Frontal cortex (tissue), 4 donors: ENCODE data around the gene CARS1. TPM values are rescaled to one million over a fixed set of nuclear protein-coding genes. Genes with fewer than 3 reads are reported as not detected.

Source experiments
- DNase-seq, 2 donors: peaks; one replicate each; pipeline ENCODE4 v3.0.0; 2012; ENCODE audit warnings: low spot score in 2 of 2
- FAIRE-seq: peaks from 2 replicates; lab custom pipeline; 2012; peaks lifted over from hg19 to GRCh38; lab: Jason Lieb, UNC
- total RNA-seq: library from RNA; depleted of rRNA; stranded (reverse); fragments of >200 nt; gene quantifications from one replicate; pipeline ENCODE4 v1.2.3, GENCODE V29; 2014
- donor health status: control.
- donor health status: control.
- donor health status: control.

The CARS1 gene
- total RNA-seq, 1 donor from 2014 or later, result 33.8 TPM

- no peak for FAIRE-seq
These were observed 59.0 kb downstream of the CARS1 start for GRCh38 chr11:2998073-2998850.

GRCh38 chr11:2997406-2997805, 59.8 kb downstream of the CARS1 start:
- DNase-seq (no peak), FAIRE-seq (no peak)

More at GRCh38 chr11:2998073-2998850, 59.0 kb downstream of the CARS1 start:
- DNase-seq, result no peak

- FAIRE-seq (no peak), DNase-seq (no peak)
These were observed 60.2 kb downstream of the CARS1 start for GRCh38 chr11:2996976-2997375.

GRCh38 chr11:2995893-2996554, 61.2 kb downstream of the CARS1 start:
- DNase-seq, result no peak
- no peak for FAIRE-seq

- DNase-seq (no peak), FAIRE-seq (no peak)
These were observed 62.1 kb downstream of the CARS1 start for GRCh38 chr11:2995031-2995561.

GRCh38 chr11:2994336-2994730, 62.9 kb downstream of the CARS1 start:
- no peak for DNase-seq
- no peak for FAIRE-seq

- FAIRE-seq, result no peak
- no peak for DNase-seq
These were observed 64.3 kb downstream of the CARS1 start for GRCh38 chr11:2992997-2993325.

GRCh38 chr11:2992234-2992996, 64.8 kb downstream of the CARS1 start, which contains the start of gene NAP1L4:
Gene NAP1L4, minus strand, starts transcription at chr11:2992329. Its CDS starts 13,109 bp downstream, at chr11:2979220.
- DNase-seq (peak; percentile 95 to 97), FAIRE-seq (no peak)

GRCh38 chr11:2991452-2992233, 65.6 kb downstream of the CARS1 start:
- DNase-seq, result peak in 1 of 2 donors; percentile 74
- no peak for FAIRE-seq

GRCh38 chr11:2990617-2991451, 66.4 kb downstream of the CARS1 start:
- DNase-seq (no peak), FAIRE-seq (no peak)

GRCh38 chr11:2989551-2989950, 67.7 kb downstream of the CARS1 start:
- no peak for DNase-seq
- FAIRE-seq, result no peak

GRCh38 chr11:2989006-2989405, 68.2 kb downstream of the CARS1 start:
- FAIRE-seq (no peak), DNase-seq (no peak)

- DNase-seq (no peak), FAIRE-seq (no peak)
These were observed 69.1 kb downstream of the CARS1 start for GRCh38 chr11:2987881-2988861.

- FAIRE-seq, result no peak
- no peak for DNase-seq
These were observed 73.3 kb downstream of the CARS1 start for GRCh38 chr11:2983908-2984307.

GRCh38 chr11:2982214-2982613, 75.0 kb downstream of the CARS1 start:
- DNase-seq (no peak), FAIRE-seq (no peak)

GRCh38 chr11:2981130-2981529, 76.1 kb downstream of the CARS1 start:
- DNase-seq (no peak), FAIRE-seq (no peak)

- no peak for FAIRE-seq
- DNase-seq, result no peak
These were observed 76.9 kb downstream of the CARS1 start for GRCh38 chr11:2980168-2980840.
